ENCODE results near the gene TMEM141.

DNA sequence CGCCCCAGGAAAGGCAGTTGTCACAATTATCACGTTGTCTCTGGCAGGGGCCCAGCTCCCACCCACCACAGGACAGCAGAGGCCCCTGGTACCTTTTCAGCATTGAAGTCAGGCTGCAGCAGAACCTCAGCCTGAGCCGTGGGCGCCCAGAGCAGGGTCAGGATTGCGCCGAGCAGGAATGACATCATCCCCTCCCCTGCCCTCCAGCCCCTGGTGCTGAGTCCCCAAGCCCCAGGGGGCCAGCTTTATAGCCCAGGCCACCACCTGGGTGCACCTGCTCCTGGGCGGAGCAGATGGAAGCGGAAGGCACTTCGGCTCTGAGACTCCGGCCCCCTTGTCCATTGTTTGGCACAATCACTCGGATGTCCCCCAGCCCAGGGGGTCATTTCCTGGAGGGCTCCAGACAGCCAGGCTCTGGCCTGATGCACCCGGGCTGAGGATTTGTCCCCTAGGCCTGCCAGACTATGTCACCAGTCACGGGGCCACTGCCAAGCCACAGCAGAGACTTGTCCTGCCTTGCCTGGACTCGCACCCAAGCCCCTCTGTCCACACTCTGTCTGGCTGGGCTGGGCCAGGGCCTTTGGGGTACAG lies 26.7 kb upstream of the TMEM141 start, which contains the start of gene LCN15:
- no peak for TF ChIP-seq POLR2AphosphoS5 (IDR thresholded peaks at IDR 0.05)
- TF ChIP-seq, protein P1, sequence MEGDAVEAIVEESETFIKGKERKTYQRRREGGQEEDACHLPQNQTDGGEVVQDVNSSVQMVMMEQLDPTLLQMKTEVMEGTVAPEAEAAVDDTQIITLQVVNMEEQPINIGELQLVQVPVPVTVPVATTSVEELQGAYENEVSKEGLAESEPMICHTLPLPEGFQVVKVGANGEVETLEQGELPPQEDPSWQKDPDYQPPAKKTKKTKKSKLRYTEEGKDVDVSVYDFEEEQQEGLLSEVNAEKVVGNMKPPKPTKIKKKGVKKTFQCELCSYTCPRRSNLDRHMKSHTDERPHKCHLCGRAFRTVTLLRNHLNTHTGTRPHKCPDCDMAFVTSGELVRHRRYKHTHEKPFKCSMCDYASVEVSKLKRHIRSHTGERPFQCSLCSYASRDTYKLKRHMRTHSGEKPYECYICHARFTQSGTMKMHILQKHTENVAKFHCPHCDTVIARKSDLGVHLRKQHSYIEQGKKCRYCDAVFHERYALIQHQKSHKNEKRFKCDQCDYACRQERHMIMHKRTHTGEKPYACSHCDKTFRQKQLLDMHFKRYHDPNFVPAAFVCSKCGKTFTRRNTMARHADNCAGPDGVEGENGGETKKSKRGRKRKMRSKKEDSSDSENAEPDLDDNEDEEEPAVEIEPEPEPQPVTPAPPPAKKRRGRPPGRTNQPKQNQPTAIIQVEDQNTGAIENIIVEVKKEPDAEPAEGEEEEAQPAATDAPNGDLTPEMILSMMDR (IDR thresholded peaks at IDR 0.05; ENCODE audit: poor library complexity, severe bottlenecking) = no peak
- no peak for TF ChIP-seq TAF1 (IDR thresholded peaks at IDR 0.05; ENCODE audit: low read depth)
- no peak for TF ChIP-seq EZH2 (IDR thresholded peaks at IDR 0.05; ENCODE audit: borderline replicate concordance, insufficient read depth, low read length, poor library complexity, severe bottlenecking)
- no peak for TF ChIP-seq MXI1 (conservative IDR thresholded peaks at IDR 0.05; ENCODE audit: poor library complexity, severe bottlenecking)
- TF ChIP-seq, protein P2, sequence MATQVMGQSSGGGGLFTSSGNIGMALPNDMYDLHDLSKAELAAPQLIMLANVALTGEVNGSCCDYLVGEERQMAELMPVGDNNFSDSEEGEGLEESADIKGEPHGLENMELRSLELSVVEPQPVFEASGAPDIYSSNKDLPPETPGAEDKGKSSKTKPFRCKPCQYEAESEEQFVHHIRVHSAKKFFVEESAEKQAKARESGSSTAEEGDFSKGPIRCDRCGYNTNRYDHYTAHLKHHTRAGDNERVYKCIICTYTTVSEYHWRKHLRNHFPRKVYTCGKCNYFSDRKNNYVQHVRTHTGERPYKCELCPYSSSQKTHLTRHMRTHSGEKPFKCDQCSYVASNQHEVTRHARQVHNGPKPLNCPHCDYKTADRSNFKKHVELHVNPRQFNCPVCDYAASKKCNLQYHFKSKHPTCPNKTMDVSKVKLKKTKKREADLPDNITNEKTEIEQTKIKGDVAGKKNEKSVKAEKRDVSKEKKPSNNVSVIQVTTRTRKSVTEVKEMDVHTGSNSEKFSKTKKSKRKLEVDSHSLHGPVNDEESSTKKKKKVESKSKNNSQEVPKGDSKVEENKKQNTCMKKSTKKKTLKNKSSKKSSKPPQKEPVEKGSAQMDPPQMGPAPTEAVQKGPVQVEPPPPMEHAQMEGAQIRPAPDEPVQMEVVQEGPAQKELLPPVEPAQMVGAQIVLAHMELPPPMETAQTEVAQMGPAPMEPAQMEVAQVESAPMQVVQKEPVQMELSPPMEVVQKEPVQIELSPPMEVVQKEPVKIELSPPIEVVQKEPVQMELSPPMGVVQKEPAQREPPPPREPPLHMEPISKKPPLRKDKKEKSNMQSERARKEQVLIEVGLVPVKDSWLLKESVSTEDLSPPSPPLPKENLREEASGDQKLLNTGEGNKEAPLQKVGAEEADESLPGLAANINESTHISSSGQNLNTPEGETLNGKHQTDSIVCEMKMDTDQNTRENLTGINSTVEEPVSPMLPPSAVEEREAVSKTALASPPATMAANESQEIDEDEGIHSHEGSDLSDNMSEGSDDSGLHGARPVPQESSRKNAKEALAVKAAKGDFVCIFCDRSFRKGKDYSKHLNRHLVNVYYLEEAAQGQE (IDR thresholded peaks at IDR 0.05; ENCODE audit: borderline replicate concordance) = no peak
- no peak for TF ChIP-seq EP300 (conservative IDR thresholded peaks at IDR 0.05; ENCODE audit: poor library complexity, severe bottlenecking)
- TF ChIP-seq RAD21 (conservative IDR thresholded peaks at IDR 0.05) = no peak
